ENCODE data around the gene NRG3. TPM values are rescaled to one million over a fixed set of nuclear protein-coding genes. Genes with fewer than 3 reads are reported as not detected.

The NRG3 gene
- total and polyA plus RNA-seq, 2 of the 4 experiments (the other 2 are of a cell fraction), result not detected

DNA sequence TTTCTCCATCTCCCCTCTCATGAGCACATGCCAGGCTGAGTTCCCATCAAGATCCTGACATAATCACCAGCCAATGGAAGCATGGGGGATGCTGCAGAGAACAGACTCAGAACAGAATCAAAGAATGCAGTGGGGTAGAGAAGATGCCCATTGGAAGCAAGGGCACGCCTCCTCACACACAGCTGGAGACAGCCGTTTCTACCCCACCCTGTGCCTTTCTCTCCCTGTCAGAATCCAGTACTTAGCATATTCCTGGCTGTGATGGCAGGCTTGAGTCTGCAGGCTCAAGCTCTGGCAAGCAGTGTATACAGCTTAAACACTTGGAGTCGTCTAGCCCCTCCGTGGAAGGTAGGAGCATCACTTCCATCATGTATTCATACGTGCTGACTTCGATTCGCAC is 867.9 kb downstream of the NRG3 start:
- Histone ChIP-seq H2AK9ac (replicated peaks; ENCODE audit: low read depth, low read length, poor library complexity) (no peak overlapping the region), H3K56ac (ENCODE audit: extremely low read depth, insufficient read depth, low read length) (no peak overlapping the region), H3K14ac (replicated peaks; ENCODE audit: low read depth, low read length) (no peak overlapping the region), H3K79me1 (ENCODE audit: low read depth in 1 of 2, low read length in 2 of 2) (no peaks in the 10 kb centered on the region), H2AK5ac (ENCODE audit: low read depth, low read length) (no peak overlapping the region), H2AFZ (replicated peaks; ENCODE audit: low read length, poor library complexity) (no peak overlapping the region), H4K8ac (ENCODE audit: low read depth in 2 of 2, low read length in 2 of 2) (no peak overlapping the region), H3K27me3 (ENCODE audit: control insufficient read depth, insufficient read depth, low read length) (no peaks in the 10 kb centered on the region), H3K4ac (ENCODE audit: low read depth, low read length) (no peak overlapping the region), H3K9ac (ENCODE audit: low read depth, low read length) (no peak overlapping the region), H3K27ac (ENCODE audit: insufficient read depth, low read length) (no peak overlapping the region), H3K9me3 (ENCODE audit: control insufficient read depth, insufficient read depth, low read length) (peaks cover 6% of the 10 kb centered on the region), H2BK5ac (ENCODE audit: low read depth, low read length, poor library complexity, severe bottlenecking) (no peak overlapping the region), H2BK15ac (ENCODE audit: low read depth, low read length) (no peak overlapping the region), H3K18ac (ENCODE audit: low read depth, low read length) (no peak overlapping the region), H2BK20ac (ENCODE audit: low read depth, low read length) (no peak overlapping the region), H3K4me1 (ENCODE audit: control insufficient read depth, insufficient read depth, low read length) (no peaks in the 10 kb centered on the region), H3K23ac (ENCODE audit: low read depth, low read length) (no peak overlapping the region), H4K5ac (ENCODE audit: low read depth, low read length) (no peak overlapping the region), H4K20me1 (ENCODE audit: insufficient read depth, low read length) (no peaks in the 10 kb centered on the region), H3K9me1 (ENCODE audit: insufficient read depth, low read length) (no peaks in the 10 kb centered on the region), H4K91ac (ENCODE audit: insufficient read depth, low read depth, low read length) (no peak overlapping the region), H3K4me2 (ENCODE audit: low read depth, low read length) (no peak overlapping the region), H2BK120ac (ENCODE audit: low read depth, low read length) (no peak overlapping the region), H3K4me3 (ENCODE audit: insufficient read depth, low read depth, low read length) (no peak overlapping the region), H3K36me3 (ENCODE audit: control insufficient read depth, insufficient read depth, low read length) (no peaks in the 10 kb centered on the region)
- DNase-seq, result no peak
- CTCF ChIA-PET, result no interaction called here
- intact Hi-C loops (cut with micrococcal nuclease), result no loop called here
- no TSS peak for BruUV-seq (replicated peaks)
- TF ChIP-seq FOS (IDR thresholded peaks at IDR 0.05; ENCODE audit: low read depth, low read length), result no peak
- dilution Hi-C loops (cut with HindIII; ENCODE audit: low sequenced_read_pairs, unreplicated experiment), result no loop called here
- POLR2A ChIA-PET (ENCODE audit: unreplicated experiment), result no interaction called here
- 40% methylated on average over 1 of the region's 7 CpGs; no CpG with 5 or more reads in 1 of the 2 experiments for WGBS, 2 experiments (ENCODE audit: extremely low coverage in 2 of 2, insufficient read length in 1 of 2)
- no peak for ATAC-seq (ENCODE audit: low read depth)
- in situ Hi-C loops (cut with MboI; ENCODE audit: low sequenced_read_pairs), result no loop called here

All from IMR-90 (cell line).